Measurements from ENCODE around the gene SMIM20.
A peak's percentile ranks its signal among the peaks of the same experiment; 100 is the strongest.
"Not testable (repeated sequence)": the region's sequence is repeated elsewhere in the genome, so short reads cannot be mapped to it uniquely, and the experiment has no call there.

SMIM20 gene

GRCh38 chr4:25913851-25914669 is at the start of gene SMIM20:
Gene SMIM20, plus strand, starts transcription at chr4:25914220. Its CDS starts 94 bp downstream, at chr4:25914314.
- Mint-ChIP-seq H3K4me3 (peak within 1 kb of the TSS; percentile 96), H3K9me3 (no peaks in the 10 kb centered on the region), H3K27ac (peak within 1 kb of the TSS; percentile 99), H3K4me1 (peaks cover 30% of the 10 kb centered on the region), H3K36me3 (peaks cover 13% of the 10 kb centered on the region)
- peak; percentile 95 for ATAC-seq
- DNase-seq (ENCODE audit: low spot score in 2 of 2) = peak; percentile 84 to 95

GRCh38 chr4:25865586-25865985 is 48.4 kb upstream of the SMIM20 start:
- Mint-ChIP-seq H3K27ac (no peak overlapping the region), H3K4me3 (no peak overlapping the region), H3K4me1 (peaks cover 17% of the 10 kb centered on the region), H3K36me3 (peaks cover 17% of the 10 kb centered on the region), H3K9me3 (no peaks in the 10 kb centered on the region)
- ATAC-seq = no peak
- no peak for DNase-seq (ENCODE audit: low spot score in 2 of 2)

GRCh38 chr4:25866401-25866800 is 47.6 kb upstream of the SMIM20 start:
- H3K4me3 Mint-ChIP-seq = not testable (repeated sequence)

GRCh38 chr4:25867781-25868294 is 46.2 kb upstream of the SMIM20 start:
- Mint-ChIP-seq H3K36me3 (peaks cover 10% of the 10 kb centered on the region), H3K9me3 (no peaks in the 10 kb centered on the region), H3K4me1 (peaks cover 8% of the 10 kb centered on the region), H3K27ac (no peak overlapping the region), H3K4me3 (no peak overlapping the region)
- no peak for ATAC-seq
- no peak for DNase-seq (ENCODE audit: low spot score in 2 of 2)

More at GRCh38 chr4:25866401-25866800, 47.6 kb upstream of the SMIM20 start:
- H3K9me3 Mint-ChIP-seq; H3K27ac Mint-ChIP-seq; DNase-seq (ENCODE audit: low spot score in 2 of 2); ATAC-seq: not testable (repeated sequence)
- Mint-ChIP-seq H3K4me1 (peaks cover 11% of the 10 kb centered on the region), H3K36me3 (peaks cover 15% of the 10 kb centered on the region)

GRCh38 chr4:25870081-25870480 is 43.9 kb upstream of the SMIM20 start:
- no peaks in the 10 kb centered on the region for H3K9me3 Mint-ChIP-seq
- H3K4me3 Mint-ChIP-seq = no peak overlapping the region
- H3K27ac Mint-ChIP-seq = no peak overlapping the region
- peaks cover 12% of the 10 kb centered on the region for H3K36me3 Mint-ChIP-seq
- DNase-seq (ENCODE audit: low spot score in 2 of 2) (no peak), ATAC-seq (no peak)
- peaks cover 8% of the 10 kb centered on the region for H3K4me1 Mint-ChIP-seq

GRCh38 chr4:25872851-25873631 is 41.0 kb upstream of the SMIM20 start:
- Mint-ChIP-seq H3K27ac (peak overlapping the region; percentile 20), H3K4me1 (peaks cover 8% of the 10 kb centered on the region), H3K36me3 (peaks cover 9% of the 10 kb centered on the region), H3K9me3 (no peaks in the 10 kb centered on the region), H3K4me3 (no peak overlapping the region)
- DNase-seq (ENCODE audit: low spot score in 2 of 2) (no peak), ATAC-seq (no peak)

- peaks cover 9% of the 10 kb centered on the region for H3K36me3 Mint-ChIP-seq
- H3K4me1 Mint-ChIP-seq = peaks cover 8% of the 10 kb centered on the region
- H3K9me3 Mint-ChIP-seq = no peaks in the 10 kb centered on the region
- DNase-seq (ENCODE audit: low spot score in 2 of 2) (no peak), ATAC-seq (no peak)
- H3K27ac Mint-ChIP-seq = no peak overlapping the region
- H3K4me3 Mint-ChIP-seq = no peak overlapping the region
Observed at GRCh38 chr4:25873632-25874129, 40.3 kb upstream of the SMIM20 start.

GRCh38 chr4:25874655-25875054 is 39.4 kb upstream of the SMIM20 start:
- Mint-ChIP-seq H3K4me3 (no peak overlapping the region), H3K36me3 (peaks cover 9% of the 10 kb centered on the region), H3K27ac (no peak overlapping the region), H3K4me1 (peaks cover 10% of the 10 kb centered on the region), H3K9me3 (no peaks in the 10 kb centered on the region)
- no peak for DNase-seq (ENCODE audit: low spot score in 2 of 2)
- ATAC-seq = no peak

- no peak for ATAC-seq
- H3K4me1 Mint-ChIP-seq = peaks cover 14% of the 10 kb centered on the region
- no peaks in the 10 kb centered on the region for H3K9me3 Mint-ChIP-seq
- H3K4me3 Mint-ChIP-seq = no peak overlapping the region
- no peak overlapping the region for H3K27ac Mint-ChIP-seq
- DNase-seq (ENCODE audit: low spot score in 2 of 2) = no peak
- H3K36me3 Mint-ChIP-seq = peaks cover 11% of the 10 kb centered on the region
Observed at GRCh38 chr4:25875281-25875745, 38.7 kb upstream of the SMIM20 start.

GRCh38 chr4:25878676-25879075 is 35.3 kb upstream of the SMIM20 start:
- no peak overlapping the region for H3K27ac Mint-ChIP-seq
- peaks cover 6% of the 10 kb centered on the region for H3K4me1 Mint-ChIP-seq
- H3K4me3 Mint-ChIP-seq = no peak overlapping the region
- H3K36me3 Mint-ChIP-seq = peaks cover 6% of the 10 kb centered on the region
- DNase-seq (ENCODE audit: low spot score in 2 of 2) = no peak
- no peak for ATAC-seq
- H3K9me3 Mint-ChIP-seq = no peaks in the 10 kb centered on the region

GRCh38 chr4:25879091-25879584 is 34.9 kb upstream of the SMIM20 start:
- no peak overlapping the region for H3K4me3 Mint-ChIP-seq
- peaks cover 9% of the 10 kb centered on the region for H3K4me1 Mint-ChIP-seq

GRCh38 chr4:25879587-25879986 is 34.4 kb upstream of the SMIM20 start:
- DNase-seq (ENCODE audit: low spot score in 2 of 2) = no peak
- Mint-ChIP-seq H3K27ac (no peak overlapping the region), H3K9me3 (no peaks in the 10 kb centered on the region), H3K4me1 (peaks cover 13% of the 10 kb centered on the region), H3K4me3 (no peak overlapping the region), H3K36me3 (peaks cover 6% of the 10 kb centered on the region)
- no peak for ATAC-seq

More at GRCh38 chr4:25879091-25879584, 34.9 kb upstream of the SMIM20 start:
- ATAC-seq = no peak
- DNase-seq (ENCODE audit: low spot score in 2 of 2) = no peak
- no peak overlapping the region for H3K27ac Mint-ChIP-seq
- peaks cover 6% of the 10 kb centered on the region for H3K36me3 Mint-ChIP-seq
- no peaks in the 10 kb centered on the region for H3K9me3 Mint-ChIP-seq

GRCh38 chr4:25879991-25880651 is 33.9 kb upstream of the SMIM20 start:
- DNase-seq (ENCODE audit: low spot score in 2 of 2) (no peak), ATAC-seq (no peak)
- H3K4me1 Mint-ChIP-seq = peaks cover 13% of the 10 kb centered on the region
- H3K36me3 Mint-ChIP-seq = peaks cover 6% of the 10 kb centered on the region
- H3K27ac Mint-ChIP-seq = no peak overlapping the region
- H3K9me3 Mint-ChIP-seq = no peaks in the 10 kb centered on the region
- no peak overlapping the region for H3K4me3 Mint-ChIP-seq

- peaks cover 13% of the 10 kb centered on the region for H3K4me1 Mint-ChIP-seq
- no peak overlapping the region for H3K4me3 Mint-ChIP-seq
- H3K36me3 Mint-ChIP-seq = peaks cover 7% of the 10 kb centered on the region
- ATAC-seq (no peak), DNase-seq (ENCODE audit: low spot score in 2 of 2) (no peak)
- H3K9me3 Mint-ChIP-seq = no peaks in the 10 kb centered on the region
- no peak overlapping the region for H3K27ac Mint-ChIP-seq
Observed at GRCh38 chr4:25881193-25881592, 32.8 kb upstream of the SMIM20 start.

- H3K4me3 Mint-ChIP-seq = no peak overlapping the region
Observed at GRCh38 chr4:25882226-25882625, 31.8 kb upstream of the SMIM20 start.

More at GRCh38 chr4:25882226-25882625, 31.8 kb upstream of the SMIM20 start:
- no peak for DNase-seq (ENCODE audit: low spot score in 2 of 2)
- no peak for ATAC-seq
- Mint-ChIP-seq H3K36me3 (peaks cover 10% of the 10 kb centered on the region), H3K9me3 (no peaks in the 10 kb centered on the region), H3K4me1 (peaks cover 18% of the 10 kb centered on the region), H3K27ac (no peak overlapping the region)
